HG02798 (cell line): Measurements from ENCODE around the gene PHLPP1.

Source experiments
- ATAC-seq: cut with Tn5 transposase; IDR thresholded peaks from one replicate; pipeline ENCODE4 v1.9.1; 2021; ENCODE audit warnings: mild to moderate bottlenecking; ENCODE audit not compliant: unreplicated experiment, poor library complexity

PHLPP1 gene

DNA sequence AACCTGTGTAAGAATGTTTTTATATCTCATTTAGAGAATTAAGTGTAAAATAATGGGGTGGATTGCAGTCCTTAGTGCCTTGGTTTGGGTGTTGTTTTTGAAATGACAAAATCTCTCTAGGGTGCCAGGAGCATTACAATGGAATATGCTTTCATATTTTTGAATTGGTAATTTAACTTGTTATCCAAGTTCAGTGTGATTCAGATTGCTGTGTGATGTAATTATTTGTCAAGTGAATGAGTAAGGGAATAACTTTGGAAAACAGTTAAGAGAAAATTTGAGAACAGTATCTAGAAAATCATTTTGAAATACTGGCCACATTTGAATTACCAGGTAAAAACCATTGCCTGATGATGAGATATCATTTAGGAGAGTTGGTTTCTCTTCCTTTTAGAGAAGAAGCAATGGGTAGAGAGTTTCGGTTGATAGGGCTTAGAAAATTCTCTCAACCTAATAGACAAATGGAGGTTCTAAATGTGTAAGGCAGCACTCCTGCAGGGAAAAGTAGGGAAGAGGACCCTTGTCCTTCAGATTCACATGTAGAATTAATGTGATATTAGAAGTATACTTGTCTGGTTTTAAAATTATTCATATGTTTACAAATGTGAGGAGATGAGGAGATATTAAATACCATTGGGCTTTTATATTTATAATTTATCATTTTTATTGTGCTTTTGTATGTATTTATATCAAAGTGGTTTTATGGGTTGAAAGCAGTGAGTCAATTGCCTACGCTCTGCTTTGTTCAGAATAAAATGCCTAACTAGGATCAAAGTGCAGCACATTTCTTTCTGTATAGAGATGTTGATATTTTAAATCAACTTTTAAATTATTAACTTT lies 124.8 kb downstream of the PHLPP1 start:
- ATAC-seq, result no peak

DNA sequence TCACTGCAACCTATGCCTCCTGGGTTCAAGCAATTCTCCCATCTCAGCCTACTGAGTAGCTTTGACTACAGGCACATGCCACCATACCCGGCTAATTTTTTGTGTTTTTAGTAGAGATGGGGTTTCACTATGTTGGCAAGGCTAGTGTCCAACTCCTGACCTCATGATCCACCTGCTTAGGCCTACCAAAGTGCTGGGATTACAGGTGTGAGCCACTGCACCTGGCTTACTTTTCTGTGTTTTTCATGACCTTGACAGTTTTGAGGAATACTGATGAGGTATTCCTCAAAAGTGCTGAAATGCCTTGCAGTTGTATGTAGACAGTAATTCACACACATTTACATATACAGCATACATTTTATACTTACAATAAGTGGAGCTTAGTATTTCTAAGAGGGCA lies 126.1 kb downstream of the PHLPP1 start:
- no peak for ATAC-seq

DNA sequence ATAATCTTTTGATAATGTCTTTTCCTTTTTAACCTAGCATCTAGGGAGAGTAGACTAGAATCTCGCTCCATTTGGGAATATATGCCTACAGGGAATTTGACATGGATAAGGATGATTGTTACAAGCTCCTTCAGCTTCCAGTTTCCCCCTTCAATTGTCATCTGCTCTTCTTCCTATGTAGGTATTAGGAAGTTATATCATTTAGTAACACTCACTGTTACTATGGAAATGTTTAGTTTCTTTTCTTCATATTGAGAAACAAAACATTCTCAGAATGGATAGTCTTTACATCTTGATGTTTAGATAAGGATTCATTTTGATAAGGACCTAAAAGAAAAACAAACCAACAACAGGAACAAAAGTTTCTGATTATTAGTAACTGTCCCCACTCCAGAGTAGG lies 127.6 kb downstream of the PHLPP1 start:
- no peak for ATAC-seq

DNA sequence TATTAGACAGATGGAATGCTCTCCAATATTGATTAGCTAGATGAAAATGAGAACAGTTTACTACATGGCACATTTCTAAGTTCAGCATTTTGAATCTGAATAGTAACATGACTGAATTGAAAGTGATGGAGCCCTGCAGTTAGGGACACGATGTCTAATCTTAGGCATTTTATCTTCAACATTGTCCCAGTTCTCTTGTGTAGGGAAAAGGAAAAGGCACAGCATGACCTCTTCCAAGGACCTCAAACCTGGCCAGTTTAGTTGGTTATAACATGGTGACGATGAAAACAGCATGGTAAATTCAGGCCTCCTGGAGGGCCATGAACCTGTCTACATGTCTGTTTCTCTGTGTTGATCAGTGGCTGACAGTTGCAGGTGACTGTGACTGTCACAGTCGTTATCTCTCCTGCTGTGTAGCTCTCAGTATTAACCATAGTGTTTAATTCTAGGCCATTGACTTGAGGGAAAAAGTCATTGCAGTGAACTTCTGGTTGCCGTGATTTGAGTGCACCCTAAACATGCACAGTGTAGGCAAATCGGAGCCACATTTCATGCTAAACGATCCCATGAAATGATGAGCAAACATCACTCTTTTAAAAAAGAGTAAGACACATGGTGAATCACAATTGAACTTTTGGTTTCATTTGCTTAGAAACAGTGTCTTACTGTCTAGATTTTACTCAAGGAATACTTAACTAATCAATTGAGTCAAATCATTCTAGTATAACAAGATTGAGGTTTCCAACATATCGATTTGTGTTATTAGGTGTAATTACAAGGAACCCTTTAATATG lies 129.7 kb downstream of the PHLPP1 start:
- ATAC-seq, result peak; percentile 77

DNA sequence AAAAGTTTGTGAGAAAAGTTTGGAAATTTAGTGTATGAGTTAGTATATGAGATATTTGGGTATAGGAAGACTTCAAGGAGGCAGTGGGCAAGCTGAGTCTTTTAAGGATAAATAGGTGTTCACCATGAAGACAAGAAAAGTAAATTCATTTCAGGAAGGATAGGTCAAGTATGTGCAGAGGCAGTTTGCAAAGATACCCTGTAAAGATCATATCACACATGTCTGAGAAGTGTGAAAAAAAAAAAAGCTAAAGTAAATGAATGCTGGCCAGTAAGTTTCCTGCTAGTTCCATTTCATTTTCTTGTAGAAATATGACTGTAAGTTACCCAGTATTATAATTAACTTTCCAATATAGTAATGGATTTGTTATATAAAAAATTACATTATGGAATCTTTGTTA lies 131.0 kb downstream of the PHLPP1 start:
- ATAC-seq, result no peak

DNA sequence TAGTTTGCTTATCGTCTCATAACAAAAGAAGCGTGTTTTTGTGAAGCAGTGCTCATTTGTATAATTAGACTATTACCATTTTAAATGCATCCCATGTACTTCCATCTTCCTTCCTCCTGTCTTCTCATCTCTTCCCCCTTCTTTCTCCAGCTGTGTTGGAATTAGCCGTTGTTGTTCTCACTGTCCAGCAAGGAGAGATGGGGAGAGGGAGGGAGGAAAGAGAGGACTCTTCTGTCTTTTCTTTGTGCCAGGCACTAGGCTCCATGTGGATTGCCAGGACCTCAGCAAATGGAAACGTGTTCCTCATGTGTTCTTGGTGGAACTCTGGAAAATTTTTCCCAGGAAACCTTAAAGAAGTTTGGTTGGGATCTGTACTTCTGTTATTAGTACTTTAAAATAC lies 131.7 kb downstream of the PHLPP1 start:
- ATAC-seq, result no peak

DNA sequence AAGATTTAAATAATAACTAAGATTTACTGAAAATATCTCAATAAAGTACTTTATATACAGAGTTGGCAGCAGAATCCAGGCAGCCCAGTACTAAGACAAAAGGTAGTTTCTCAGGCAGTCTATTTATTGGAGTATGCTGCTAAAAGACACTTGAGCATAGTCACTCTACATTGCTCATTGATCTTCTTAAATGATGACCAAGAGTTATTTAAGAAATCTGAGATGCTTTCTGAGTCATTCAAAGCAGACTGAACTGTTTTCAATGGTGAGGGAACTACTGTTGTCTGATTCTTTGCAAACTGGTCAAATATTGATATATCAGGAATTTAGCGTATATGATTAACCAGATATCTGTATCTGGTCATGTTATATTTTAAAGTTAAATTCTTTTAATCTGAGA lies 133.6 kb downstream of the PHLPP1 start:
- ATAC-seq, result no peak

DNA sequence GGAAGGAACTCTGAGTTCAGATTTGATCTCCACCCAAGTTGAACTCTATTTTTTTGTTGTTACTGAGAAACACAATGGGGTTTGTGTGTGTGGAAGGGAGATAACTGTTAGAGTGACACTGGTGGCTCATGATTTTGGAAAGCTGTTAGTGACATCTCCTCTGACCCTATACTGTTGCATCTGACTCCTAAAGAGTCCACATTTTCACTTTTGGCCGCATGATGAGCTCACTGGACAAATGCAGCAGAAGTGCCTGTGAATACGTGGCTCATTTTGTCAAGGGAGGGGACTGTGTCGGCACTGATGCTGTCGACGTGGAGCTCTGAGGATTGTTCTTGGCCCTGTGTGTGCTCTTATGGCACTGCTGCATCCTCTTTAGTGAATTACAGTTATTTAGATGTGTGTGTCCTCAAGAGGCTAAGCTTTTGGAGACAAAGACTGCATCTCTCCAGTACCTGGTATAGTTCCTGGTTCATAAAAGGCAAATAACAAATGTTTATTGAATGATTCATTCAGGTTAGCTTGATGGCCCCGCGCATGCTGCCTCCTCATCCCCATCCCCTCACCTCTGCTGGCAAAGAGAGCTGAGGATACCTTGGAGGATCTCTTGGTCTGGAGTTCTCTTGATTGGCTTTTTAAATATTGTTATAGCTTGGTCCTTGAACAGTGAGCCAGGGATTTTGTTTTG lies 135.4 kb downstream of the PHLPP1 start:
- no peak for ATAC-seq

DNA sequence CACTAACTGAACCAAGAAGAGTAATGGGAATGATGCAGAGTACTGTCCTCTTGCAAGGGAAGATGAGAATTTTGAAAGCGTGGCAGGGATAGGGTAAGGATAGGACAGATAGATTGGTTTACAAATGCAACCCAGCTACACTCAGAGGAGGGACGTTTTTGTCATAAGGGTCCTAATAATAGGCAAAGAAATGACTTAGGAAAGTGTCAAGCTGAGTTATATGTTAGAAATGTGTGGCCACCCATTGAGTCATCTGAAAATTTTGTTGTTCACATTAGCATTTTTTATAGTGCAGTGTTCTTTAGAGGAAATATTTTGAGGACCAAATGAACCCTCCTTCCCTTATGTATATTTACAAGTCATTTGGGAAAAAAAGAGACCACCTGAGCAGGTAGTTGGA lies 137.5 kb downstream of the PHLPP1 start:
- no peak for ATAC-seq

DNA sequence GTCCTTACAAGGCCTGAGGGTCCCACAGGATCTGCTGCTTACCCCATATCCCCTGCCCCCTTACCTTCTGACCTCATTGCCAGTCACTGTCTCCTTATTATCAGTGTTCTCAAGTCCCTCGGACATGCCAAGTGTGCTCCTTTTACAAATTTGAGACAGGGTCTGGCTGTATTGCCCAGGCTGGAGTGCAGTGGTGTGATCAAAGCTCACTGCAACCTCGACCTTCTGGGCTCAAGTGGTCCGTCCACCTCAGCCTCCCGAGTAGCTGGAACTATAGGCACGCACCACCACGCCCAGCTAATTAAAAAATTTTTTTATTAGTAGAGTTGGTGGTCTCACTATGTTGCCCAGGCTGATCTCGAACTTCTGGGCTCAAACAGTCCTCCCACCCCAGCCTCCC lies 141.0 kb downstream of the PHLPP1 start:
- ATAC-seq, result no peak

DNA sequence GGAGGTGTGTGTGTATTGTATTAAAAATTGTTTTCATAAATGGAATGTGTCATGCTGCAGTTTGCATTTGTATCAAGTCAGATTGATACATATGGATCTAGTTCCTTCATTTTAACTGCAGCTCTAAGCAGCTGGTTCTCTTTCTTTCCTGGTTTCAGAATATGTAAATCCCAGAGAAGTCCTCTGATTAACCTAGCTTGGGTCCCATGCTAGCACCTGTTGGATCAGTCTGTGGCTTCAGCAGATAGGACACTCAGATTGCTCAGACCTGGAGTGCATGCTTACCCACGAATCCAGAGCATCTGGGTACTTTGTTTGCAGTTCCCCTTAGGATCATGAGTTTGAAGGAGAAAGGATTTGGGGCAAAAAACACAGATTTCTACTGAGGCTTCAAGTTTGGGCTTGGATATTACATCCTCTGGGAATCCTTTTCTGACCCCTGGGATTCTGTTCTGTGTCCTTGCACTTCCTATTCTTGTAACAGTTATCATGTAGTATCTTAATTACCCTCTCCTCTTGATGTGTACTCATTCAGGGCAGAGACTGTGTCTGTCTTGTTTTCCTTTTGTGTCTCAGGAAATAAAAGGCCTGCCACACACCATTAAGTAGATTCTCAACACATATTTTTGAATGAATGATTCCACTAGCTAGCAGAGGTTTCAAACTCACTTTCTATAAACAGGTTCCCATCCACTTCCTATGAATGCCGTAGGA lies 142.1 kb downstream of the PHLPP1 start:
- ATAC-seq, result no peak

DNA sequence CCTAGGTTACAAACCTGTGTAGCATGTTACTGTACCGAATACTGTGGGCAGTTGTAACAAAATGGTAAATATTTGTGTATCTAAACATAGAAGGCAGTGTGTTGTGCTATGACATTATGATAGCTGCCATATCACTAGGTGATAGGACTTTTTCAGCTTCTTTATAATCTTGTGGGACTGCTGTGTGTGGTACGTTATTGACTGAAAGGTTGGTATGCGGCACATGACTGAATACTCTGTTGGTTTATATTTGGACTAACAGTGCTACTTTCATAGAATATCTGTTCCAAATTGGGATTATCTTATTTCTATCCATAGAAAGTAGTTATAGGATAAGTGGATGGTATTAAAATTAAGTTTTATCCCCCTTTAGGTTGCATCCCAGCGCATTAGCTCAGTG lies 144.7 kb downstream of the PHLPP1 start:
- no peak for ATAC-seq

DNA sequence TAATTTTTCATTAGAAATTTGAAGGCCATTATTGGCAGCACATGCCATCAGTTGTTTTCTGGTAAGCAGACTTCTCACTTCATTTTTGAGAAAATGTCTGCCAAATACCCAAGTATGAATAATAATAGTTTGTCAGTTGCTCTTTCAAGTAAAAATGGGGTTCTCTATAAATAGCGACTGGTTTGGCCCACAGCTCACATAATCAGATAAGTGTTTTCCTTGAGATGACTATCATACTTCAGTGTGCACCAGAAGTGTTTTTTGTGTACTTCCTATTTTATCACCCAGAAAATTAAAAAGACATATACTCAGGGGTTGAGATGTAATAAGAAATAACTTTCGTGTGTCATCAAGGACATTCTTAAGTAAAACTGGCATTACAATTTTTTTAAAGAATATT lies 147.1 kb downstream of the PHLPP1 start:
- no peak for ATAC-seq

DNA sequence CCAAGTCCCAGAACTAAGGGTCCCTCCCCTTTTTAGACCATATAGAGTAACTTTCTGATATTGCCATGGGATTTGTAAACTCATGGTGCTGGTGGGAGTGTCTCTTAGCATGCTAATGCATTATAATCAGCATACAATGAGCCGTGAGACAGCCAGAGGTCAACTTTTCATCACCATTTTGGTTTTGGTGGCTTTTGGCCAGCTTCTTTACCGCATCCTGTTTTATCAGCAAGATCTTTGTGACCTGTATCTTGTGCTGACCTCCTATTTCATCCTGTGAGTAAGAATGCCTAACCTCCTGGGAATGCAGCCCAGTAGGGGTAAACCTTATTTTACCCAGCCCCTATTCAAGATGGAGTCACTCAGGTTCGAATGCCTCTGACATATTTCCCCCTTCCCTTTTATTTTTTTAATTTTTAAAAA lies 148.2 kb downstream of the PHLPP1 start:
- no peak for ATAC-seq

DNA sequence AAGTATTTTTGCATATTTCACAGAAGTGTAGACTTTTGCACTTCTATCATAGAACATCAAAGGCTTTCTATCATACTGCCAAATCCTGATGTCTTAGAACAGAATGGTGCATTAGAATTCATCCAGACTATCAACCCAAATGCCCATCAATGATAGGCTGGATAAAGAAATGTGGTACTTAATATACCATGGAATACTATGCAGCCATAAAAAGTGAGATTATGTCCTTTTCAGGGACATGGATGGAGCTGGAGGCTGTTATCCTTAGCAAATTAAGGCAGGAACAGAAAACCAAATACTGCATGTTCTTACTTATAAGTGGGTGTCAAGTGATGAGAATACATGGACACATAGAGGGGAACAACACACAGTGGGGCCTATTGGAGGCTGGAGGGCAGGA lies 150.2 kb downstream of the PHLPP1 start:
- no peak for ATAC-seq

DNA sequence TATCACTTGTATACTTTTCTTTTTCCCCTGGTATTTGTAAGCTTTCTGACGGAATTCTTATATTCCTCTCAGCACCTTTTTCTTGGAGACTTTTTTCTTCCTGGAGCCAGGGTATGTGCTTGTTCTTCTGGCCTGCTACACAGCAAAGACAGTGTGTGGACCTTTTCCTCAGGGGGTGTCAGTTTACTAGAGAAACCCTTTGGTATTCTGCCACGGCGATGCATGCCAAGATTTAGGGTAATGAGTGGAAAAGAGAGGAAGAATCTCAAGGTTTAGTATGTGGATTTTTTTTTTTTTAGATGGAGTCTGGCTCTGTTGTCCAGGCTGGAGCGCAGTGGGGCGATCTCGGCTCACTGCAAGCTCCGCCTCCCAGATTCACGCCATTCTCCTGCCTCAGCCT lies 152.2 kb downstream of the PHLPP1 start:
- ATAC-seq, result no peak

DNA sequence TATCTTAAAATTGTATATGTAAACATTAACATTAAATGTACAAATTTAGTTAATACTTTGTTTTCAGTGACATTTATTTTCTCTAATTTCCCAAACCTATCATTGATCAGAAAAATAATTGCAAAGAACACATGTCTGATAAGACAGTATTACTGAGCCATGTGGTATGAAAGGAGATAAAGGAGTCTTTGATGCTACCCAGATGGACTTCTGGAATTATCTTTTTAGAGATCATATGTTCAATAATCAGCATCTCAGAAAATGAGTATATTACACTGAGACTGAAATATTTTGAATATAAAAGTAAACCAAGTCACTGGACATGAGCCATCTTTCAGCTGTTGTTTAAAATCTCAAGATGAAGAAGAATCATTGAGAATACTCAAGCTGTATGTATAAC lies 153.3 kb downstream of the PHLPP1 start:
- no peak for ATAC-seq

DNA sequence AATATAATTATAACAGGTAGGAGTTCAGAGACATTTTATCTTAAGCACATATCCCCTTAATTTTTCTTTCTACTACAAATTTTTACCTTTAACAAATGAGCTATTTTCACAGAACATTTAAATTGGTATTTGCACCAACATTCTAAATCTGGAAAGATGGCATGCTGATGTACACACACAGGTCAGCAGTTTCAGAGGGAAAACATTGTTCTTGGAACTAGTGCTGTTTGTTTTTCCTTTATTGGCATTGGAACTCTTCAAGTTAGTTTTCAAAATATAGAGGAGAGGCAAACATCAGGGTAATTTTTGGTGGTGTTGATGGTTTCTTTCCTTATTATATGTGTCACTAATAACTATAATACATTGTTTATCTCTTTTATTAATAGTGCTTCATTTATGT lies 155.3 kb downstream of the PHLPP1 start:
- ATAC-seq, result no peak

DNA sequence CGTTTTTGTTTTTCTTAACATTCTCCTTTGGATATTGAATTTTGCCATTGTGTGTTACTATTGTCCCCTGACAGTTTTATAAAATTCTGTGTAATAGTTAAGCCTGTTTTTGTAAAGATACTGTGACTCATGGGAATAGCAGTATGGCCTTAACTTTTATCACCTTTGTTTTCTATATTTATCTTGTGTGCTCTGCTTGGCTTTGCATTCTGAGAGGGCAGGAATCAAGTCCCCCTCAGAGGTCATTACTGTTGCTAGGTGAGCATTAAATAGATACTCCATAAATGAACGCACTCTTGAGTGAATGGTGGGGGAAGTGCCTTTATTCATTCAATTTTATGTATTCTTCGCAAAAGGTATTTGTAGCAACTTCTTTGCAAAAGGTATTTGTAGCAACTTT lies 160.0 kb downstream of the PHLPP1 start:
- ATAC-seq, result no peak

DNA sequence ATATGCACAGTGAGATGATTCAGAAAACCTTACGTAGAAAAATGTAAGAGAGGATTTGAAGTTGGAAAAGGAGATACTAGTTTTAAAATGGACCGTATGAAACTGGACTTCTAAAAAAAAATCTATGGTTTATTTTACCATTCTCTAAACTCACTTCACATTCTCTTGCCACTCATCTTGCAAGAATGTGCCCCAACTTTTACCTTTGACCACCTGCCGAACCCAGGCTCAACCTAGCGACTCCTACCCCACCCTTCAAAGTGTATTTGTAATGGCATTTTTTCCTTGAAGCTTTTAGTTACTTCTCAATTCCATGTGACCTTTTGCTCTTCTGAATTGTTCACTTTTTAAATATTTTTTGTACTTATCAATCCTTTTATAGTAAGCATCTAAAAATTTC lies 160.8 kb downstream of the PHLPP1 start:
- no peak for ATAC-seq

DNA sequence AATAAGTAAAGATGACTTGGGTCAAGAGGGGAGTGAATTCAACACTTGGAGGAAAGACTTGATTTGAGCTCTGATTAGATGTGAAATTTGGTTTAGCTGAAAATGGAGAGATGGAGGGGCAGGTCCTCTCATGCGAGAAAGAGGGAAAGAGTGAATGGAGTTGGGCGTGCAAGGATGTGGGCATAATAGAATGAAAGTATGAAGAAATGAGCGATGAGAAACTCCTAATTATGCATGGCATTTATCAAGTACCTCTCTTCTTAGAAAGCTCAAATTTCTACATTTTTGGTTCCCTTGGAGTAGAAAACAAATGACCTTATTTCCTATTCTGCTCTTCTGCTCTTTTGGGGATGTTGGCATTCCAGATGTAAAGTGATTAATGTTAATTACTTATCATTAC lies 161.5 kb downstream of the PHLPP1 start:
- no peak for ATAC-seq
